ENCODE results near the gene SRD5A2.

- TF ChIP-seq EZH2 (IDR thresholded peaks at IDR 0.05; ENCODE audit: low read depth) = no peak
- no peak for TF ChIP-seq CTCF (conservative IDR thresholded peaks at IDR 0.05)
These were observed 3.6 kb downstream of the SRD5A2 start for GRCh38 chr2:31577143-31577542.
